Panc1 (cell line): ENCODE measurements around the gene SERPINB13. TPM values are rescaled to one million over a fixed set of nuclear protein-coding genes. Genes with fewer than 3 reads are reported as not detected.

Source experiments
- ATAC-seq: fragments of 200-7000 bp; cut with Tn5 transposase; 2 replicates; pipeline ENCODE4 v1.9.1; 2020; ENCODE audit warnings: mild to moderate bottlenecking, moderate library complexity
- BruUV-seq: library from RNA; stranded (reverse); fragments of 400-500 nt; replicated peaks from 2 replicates; lab custom pipeline; 2021; lab: Mats Ljungman, UMichigan
- CTCF ChIA-PET: fragments of 300-600 bp; sonication (Branson Sonifier 250); formaldehyde crosslinking; loops from one replicate; lab custom pipeline; 2022; ENCODE audit warnings: antibody characterized with exemption; lab: Charles Lee
- POLR2A ChIA-PET: fragments of 300-600 bp; sonication (Branson Sonifier 250); formaldehyde crosslinking; loops from one replicate; lab custom pipeline; 2022; ENCODE audit warnings: antibody characterized with exemption; lab: Charles Lee
- DNase-seq: peaks from one replicate; pipeline ENCODE4 v3.0.0-alpha.2; 2010; ENCODE audit warnings: low read depth, low spot score
- H3K27ac ChIP-seq: 2 replicates; pipeline ENCODE4 v1.5.1; 2011; ENCODE audit warnings: mild to moderate bottlenecking, low read length, inconsistent platforms
- H3K27me3 ChIP-seq: fragments of 200-500 bp; sonication (Bioruptor generic); 2 replicates; pipeline ENCODE4 v1.6.0; 2014; ENCODE audit warnings: low read length, inconsistent platforms; ENCODE audit not compliant: control insufficient read depth, insufficient read depth
- H3K36me3 ChIP-seq: fragments of 200-500 bp; sonication (Bioruptor generic); 2 replicates; pipeline ENCODE4 v1.5.1; 2014; ENCODE audit warnings: inconsistent platforms, mild to moderate bottlenecking, low read length, moderate library complexity; ENCODE audit not compliant: control insufficient read depth, insufficient read depth
- H3K4me1 ChIP-seq: 2 replicates; pipeline ENCODE4 v1.5.1; 2011; ENCODE audit warnings: inconsistent platforms, mild to moderate bottlenecking, low read length, moderate library complexity; ENCODE audit not compliant: control insufficient read depth, insufficient read depth
- H3K4me3 ChIP-seq, 2 experiments: 2 replicates each; pipeline ENCODE4 v1.5.1; 2011 to 2012; ENCODE audit warnings: low read depth in 2 of 2, low read length in 2 of 2, mild to moderate bottlenecking in 2 of 2, inconsistent platforms in 1 of 2, moderate library complexity in 1 of 2
- H3K9me3 ChIP-seq: fragments of 200-500 bp; sonication (Bioruptor generic); 2 replicates; pipeline ENCODE4 v1.5.1; 2014; ENCODE audit warnings: low read depth, mild to moderate bottlenecking, inconsistent platforms, low read length, moderate library complexity; ENCODE audit not compliant: control insufficient read depth, insufficient read depth
- POLR2AphosphoS5 ChIP-seq: IDR thresholded peaks from 2 replicates; pipeline ENCODE4 v1.6.1; 2012; ENCODE audit warnings: mild to moderate bottlenecking, low read depth, low read length, moderate library complexity
- SIN3A ChIP-seq: IDR thresholded peaks from 2 replicates; pipeline ENCODE4 v1.6.1; 2012; ENCODE audit warnings: low read depth, mild to moderate bottlenecking, low read length, moderate library complexity, borderline replicate concordance; ENCODE audit not compliant: insufficient read depth
- in situ Hi-C: cut with HindIII; loops from 2 replicates; pipeline ENCODE4 v1.10.0; 2016; ENCODE audit warnings: low sequenced_read_pairs, low pct_unique_long_range_greater_than_20kb
- intact Hi-C: fragments of 100-400 bp; cut with micrococcal nuclease; formaldehyde crosslinking; loops from one replicate; pipeline ENCODE4 v1.10.0; 2022; ENCODE audit not compliant: unreplicated experiment
- total RNA-seq: library from RNA; stranded (reverse); gene quantifications from one replicate; pipeline ENCODE4 v1.2.1, GENCODE V29; 2021; ENCODE audit not compliant: unreplicated experiment
- TF ChIP-seq, protein P1 (sequence below), 2 experiments: IDR thresholded peaks; 2 replicates each; pipeline ENCODE4 v1.6.1; 2011 to 2012; ENCODE audit warnings: low read depth in 2 of 2, control low read depth in 1 of 2, low read length in 1 of 2, mild to moderate bottlenecking in 1 of 2, moderate library complexity in 1 of 2; ENCODE audit not compliant: insufficient read depth in 1 of 2
- TF ChIP-seq, protein P2 (sequence below): fragments of 450-650 bp; IDR thresholded peaks from 2 replicates; pipeline ENCODE4 v1.5.1; 2017; ENCODE audit warnings: mild to moderate bottlenecking

Gene SERPINB13
- total RNA-seq, 1 experiment from 2014 or later, result not detected

DNA sequence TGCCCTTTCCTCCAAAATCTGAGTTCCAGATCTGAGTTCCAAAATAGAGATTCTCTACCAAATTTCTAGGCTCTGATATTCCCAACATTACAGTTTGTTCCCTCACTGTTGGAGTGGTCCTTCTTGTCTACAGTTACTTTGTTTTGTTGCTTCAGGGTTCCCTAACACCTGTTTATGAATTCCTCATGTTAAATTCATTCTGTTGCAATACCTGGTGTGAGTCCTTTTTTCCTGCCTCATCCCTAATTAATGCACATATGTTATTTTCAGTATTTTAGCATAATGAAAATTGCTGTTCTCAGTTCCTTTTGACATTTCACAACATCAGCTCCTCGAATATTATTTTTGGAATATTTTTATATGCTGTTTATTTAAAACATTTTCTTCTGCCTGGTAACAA, 16.2 kb downstream of the SERPINB13 start:
- DNase-seq, result no peak
- Histone ChIP-seq H3K27ac (no peak overlapping the region), H3K36me3 (no peaks in the 10 kb centered on the region), H3K4me3 (no peak overlapping the region), H3K4me1 (no peaks in the 10 kb centered on the region), H3K27me3 (no peaks in the 10 kb centered on the region), H3K9me3 (no peaks in the 10 kb centered on the region)
- ChIA-PET CTCF (no interaction called here), POLR2A (no interaction called here)
- in situ Hi-C loops (no loop called here), intact Hi-C loops (no loop called here)
- no TSS peak for BruUV-seq
- ATAC-seq, result no peak
- TF ChIP-seq, protein P1, sequence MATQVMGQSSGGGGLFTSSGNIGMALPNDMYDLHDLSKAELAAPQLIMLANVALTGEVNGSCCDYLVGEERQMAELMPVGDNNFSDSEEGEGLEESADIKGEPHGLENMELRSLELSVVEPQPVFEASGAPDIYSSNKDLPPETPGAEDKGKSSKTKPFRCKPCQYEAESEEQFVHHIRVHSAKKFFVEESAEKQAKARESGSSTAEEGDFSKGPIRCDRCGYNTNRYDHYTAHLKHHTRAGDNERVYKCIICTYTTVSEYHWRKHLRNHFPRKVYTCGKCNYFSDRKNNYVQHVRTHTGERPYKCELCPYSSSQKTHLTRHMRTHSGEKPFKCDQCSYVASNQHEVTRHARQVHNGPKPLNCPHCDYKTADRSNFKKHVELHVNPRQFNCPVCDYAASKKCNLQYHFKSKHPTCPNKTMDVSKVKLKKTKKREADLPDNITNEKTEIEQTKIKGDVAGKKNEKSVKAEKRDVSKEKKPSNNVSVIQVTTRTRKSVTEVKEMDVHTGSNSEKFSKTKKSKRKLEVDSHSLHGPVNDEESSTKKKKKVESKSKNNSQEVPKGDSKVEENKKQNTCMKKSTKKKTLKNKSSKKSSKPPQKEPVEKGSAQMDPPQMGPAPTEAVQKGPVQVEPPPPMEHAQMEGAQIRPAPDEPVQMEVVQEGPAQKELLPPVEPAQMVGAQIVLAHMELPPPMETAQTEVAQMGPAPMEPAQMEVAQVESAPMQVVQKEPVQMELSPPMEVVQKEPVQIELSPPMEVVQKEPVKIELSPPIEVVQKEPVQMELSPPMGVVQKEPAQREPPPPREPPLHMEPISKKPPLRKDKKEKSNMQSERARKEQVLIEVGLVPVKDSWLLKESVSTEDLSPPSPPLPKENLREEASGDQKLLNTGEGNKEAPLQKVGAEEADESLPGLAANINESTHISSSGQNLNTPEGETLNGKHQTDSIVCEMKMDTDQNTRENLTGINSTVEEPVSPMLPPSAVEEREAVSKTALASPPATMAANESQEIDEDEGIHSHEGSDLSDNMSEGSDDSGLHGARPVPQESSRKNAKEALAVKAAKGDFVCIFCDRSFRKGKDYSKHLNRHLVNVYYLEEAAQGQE (IDR thresholded peaks at IDR 0.05; ENCODE audit: insufficient read depth in 1 of 2, low read depth in 2 of 2, low read length in 1 of 2), result no peak
- TF ChIP-seq POLR2AphosphoS5 (no peak), SIN3A (no peak)
- TF ChIP-seq, protein P2, sequence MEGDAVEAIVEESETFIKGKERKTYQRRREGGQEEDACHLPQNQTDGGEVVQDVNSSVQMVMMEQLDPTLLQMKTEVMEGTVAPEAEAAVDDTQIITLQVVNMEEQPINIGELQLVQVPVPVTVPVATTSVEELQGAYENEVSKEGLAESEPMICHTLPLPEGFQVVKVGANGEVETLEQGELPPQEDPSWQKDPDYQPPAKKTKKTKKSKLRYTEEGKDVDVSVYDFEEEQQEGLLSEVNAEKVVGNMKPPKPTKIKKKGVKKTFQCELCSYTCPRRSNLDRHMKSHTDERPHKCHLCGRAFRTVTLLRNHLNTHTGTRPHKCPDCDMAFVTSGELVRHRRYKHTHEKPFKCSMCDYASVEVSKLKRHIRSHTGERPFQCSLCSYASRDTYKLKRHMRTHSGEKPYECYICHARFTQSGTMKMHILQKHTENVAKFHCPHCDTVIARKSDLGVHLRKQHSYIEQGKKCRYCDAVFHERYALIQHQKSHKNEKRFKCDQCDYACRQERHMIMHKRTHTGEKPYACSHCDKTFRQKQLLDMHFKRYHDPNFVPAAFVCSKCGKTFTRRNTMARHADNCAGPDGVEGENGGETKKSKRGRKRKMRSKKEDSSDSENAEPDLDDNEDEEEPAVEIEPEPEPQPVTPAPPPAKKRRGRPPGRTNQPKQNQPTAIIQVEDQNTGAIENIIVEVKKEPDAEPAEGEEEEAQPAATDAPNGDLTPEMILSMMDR, result no peak

DNA sequence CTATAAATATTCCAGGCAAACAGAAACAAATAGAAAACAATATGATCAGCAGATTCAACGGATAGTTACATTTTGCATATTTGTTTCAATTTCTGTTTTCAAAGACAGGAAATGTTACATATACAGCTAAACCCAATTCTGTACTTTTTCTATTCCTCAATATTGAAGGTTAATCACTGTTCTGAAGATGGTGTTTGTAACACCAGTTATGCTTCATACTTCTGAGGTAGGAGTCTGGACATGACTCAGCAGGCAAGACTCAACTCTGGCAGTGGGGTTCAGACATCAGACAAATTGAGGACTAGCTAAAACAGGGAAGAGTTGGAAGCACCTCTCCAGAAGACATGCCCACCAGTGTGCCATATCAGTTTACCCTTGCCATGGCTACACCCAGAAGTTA, 16.6 kb downstream of the SERPINB13 start:
- no TSS peak for BruUV-seq
- CTCF ChIA-PET, result no interaction called here
- in situ Hi-C loops, result no loop called here
- no peaks in the 10 kb centered on the region for H3K27me3 ChIP-seq
- no peak overlapping the region for H3K4me3 ChIP-seq
- TF ChIP-seq SIN3A, result no peak
- TF ChIP-seq, protein P1 (IDR thresholded peaks at IDR 0.05; ENCODE audit: insufficient read depth in 1 of 2, low read depth in 2 of 2, low read length in 1 of 2), result no peak
- H3K4me1 ChIP-seq, result no peaks in the 10 kb centered on the region
- no peaks in the 10 kb centered on the region for H3K36me3 ChIP-seq
- ATAC-seq (no peak), DNase-seq (no peak)
- POLR2A ChIA-PET, result no interaction called here
- H3K27ac ChIP-seq, result no peak overlapping the region
- intact Hi-C loops, result no loop called here
- H3K9me3 ChIP-seq, result no peaks in the 10 kb centered on the region
